ENCODE data around the gene ARHGEF18.

DNA sequence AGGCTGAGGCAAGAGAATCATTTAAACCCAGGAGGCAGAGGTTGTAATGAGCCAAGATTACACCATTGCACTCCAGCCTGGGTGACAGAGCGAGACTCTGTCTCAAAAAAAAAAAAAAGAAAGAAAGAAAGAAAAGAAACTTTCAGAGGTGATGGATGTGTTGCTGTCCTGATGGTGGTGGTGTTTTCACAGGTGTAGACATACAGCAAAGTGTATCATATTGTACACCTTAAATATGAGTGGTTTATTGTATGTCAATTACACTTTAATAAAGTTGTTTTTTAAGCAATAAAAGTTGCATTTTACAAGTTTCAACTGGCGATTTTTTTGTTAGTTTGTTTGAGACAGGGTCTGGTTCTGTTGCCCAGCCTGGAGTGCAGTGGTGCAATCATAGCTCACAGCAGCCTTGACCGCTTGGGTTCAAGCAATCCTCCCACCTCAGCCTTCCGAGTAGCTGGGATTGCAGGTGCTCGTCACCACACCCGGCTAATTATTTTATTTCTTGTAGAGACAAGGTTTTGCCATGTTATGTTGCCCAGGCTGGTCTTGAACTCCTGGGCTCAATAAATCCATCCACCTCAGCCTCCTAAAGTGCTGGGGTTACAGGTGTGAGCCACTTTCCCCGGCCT is 41.0 kb upstream of the ARHGEF18 start:
- no peak for TF ChIP-seq EZH2 (IDR thresholded peaks at IDR 0.05; ENCODE audit: low read depth)
- TF ChIP-seq, protein P1, sequence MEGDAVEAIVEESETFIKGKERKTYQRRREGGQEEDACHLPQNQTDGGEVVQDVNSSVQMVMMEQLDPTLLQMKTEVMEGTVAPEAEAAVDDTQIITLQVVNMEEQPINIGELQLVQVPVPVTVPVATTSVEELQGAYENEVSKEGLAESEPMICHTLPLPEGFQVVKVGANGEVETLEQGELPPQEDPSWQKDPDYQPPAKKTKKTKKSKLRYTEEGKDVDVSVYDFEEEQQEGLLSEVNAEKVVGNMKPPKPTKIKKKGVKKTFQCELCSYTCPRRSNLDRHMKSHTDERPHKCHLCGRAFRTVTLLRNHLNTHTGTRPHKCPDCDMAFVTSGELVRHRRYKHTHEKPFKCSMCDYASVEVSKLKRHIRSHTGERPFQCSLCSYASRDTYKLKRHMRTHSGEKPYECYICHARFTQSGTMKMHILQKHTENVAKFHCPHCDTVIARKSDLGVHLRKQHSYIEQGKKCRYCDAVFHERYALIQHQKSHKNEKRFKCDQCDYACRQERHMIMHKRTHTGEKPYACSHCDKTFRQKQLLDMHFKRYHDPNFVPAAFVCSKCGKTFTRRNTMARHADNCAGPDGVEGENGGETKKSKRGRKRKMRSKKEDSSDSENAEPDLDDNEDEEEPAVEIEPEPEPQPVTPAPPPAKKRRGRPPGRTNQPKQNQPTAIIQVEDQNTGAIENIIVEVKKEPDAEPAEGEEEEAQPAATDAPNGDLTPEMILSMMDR (conservative IDR thresholded peaks at IDR 0.05) = no peak
